Femur (tissue), 1 donor: ENCODE measurements around the gene TXK.
A peak's percentile ranks its signal among the peaks of the same experiment; 100 is the strongest.

Experiments
- DNase-seq: peaks from one replicate; pipeline ENCODE4 v3.0.0-alpha.2; 2017

Gene TXK

DNA sequence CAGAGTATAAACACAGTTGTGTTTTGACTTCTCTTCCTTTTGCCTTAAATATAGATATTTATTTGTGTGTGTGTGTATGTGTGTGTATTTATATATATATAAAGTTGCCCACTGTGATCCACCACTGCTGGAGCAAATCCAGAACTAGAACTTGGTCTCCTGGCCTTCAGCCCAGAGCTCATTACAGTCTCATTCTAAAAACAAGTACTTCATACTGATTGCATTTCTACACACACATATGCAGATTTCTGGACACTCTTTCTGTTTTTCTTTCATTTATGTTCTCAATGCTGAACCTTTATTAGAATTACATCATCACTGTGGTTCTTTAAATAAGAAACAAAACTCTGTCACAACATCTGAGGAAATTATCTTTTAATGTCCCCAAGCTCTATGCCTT is 381 bp downstream of the TXK start:
- DNase-seq = no peak

DNA sequence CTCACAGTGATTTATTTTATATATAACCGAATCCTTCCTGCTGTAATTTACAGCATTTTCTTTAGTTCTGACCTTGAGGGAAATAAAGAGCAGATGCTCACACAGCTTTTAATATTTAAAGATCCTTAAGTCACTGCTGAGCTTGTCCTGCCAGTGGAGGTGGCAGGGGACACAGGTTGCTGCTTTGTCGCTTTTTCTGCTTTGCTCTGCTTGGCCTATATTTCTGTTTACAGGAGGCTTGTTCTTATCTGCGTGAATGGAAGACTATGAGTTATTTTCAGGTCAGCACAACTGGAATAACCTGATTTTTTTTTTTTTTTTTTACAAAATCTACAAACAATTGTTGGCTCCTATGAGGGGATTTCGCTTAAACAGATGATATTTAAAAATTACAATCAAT is 2.3 kb downstream of the TXK start:
- no peak for DNase-seq

DNA sequence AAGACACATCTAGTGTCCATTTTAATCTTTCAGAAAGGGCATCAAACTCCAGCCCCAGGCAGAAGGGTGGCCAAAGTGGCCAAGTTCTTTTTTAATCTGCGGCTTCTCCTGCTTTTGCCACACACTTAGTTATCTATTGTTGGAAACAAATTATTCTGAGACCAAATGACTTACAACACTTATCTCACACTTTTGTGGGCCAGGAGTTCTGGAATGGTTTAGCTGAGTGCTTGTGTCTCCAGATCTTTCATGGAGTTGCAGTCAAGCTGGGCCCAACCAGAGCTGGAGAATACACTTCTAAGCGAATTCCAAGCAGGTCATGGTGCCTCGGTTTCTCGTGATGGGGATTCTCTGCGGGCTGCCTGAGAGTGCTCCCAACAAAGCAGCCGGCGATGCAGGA is 4.0 kb downstream of the TXK start:
- DNase-seq = no peak

DNA sequence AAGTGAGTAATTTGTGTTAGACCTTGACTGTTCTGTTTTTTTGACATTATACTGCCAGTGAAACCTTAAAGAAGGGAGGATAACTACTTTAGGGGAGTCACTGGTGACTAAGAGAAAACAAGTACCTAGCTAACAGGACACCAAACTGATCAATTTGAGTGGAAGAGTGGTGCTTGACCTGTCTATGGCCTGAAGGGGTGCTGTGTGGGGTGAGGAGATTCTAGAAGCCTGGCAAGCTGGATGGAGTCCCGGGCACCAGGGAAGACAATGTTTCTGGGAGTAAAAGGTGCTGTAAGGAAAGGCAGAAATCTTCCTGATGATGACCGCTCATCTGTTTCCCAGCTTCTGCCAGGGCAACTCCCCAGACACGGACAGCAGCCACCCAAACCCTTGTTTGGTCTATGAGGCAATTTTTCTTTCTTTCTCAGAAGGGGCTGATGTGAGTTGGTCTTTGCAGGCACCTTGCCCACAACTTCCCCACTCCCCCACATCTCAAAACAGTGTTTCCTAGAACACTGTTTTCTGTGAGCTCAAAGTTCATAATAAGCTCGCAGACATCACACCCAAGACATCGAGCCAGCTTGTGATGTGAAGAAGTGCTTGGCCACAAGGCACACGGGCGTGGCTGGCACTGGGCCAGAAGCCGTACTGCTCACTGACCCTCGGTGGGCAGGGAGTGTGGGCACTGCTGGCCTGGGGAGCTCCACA is 4.6 kb downstream of the TXK start:
- no peak for DNase-seq

DNA sequence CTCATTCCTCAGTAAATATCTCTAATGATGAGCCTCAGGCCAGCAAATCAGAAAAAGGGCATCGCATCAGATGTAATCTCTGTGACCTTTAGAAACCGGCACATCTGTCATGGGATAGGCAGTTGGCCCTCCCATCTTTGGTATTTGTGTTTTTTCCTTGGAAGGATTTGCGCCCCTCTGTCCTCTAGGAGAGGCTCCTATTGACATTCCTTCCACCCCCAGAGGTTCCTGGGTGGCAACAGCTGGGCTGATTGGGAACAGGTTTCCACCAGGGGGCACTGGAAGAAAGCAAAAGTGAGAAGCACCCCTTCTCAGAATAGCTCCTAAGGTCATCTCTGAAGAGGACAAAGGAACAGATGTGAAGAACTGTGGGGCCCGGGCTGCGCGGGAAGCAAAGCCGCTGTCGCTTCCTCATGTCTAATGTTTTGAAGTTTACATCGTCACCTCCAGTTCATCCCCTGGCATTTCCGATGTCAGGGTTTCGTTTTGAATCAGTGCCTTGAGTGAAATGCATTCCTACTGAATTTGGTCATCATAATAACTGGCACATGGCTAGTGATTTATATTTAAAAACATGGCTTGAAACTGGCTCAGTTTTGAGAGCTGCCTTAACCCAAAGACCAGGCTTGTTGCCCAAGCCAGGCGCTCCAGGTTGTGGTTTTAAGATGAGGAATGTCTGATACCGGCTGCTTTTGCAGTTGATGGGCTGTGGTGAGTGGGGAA is 6.2 kb downstream of the TXK start:
- peak; percentile 66 for DNase-seq

DNA sequence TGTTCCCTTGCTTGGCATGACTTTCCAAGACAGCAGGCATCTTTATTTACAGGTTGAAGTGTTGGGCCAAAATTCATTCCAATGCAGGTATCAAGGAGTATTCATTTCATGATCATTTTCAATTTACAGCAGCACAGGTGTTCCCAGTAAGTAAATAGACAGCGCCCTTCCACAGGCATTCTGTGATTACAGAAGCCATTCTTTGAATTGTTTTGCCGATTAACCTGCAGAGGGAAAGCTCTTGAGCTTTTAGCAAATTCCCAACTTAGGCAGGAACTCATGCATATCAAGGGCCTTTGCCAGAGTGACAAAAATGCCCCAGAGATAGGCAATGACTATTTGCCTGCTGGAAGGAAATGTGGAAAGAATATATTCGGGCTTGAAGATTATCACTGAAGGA is 6.8 kb downstream of the TXK start:
- no peak for DNase-seq

DNA sequence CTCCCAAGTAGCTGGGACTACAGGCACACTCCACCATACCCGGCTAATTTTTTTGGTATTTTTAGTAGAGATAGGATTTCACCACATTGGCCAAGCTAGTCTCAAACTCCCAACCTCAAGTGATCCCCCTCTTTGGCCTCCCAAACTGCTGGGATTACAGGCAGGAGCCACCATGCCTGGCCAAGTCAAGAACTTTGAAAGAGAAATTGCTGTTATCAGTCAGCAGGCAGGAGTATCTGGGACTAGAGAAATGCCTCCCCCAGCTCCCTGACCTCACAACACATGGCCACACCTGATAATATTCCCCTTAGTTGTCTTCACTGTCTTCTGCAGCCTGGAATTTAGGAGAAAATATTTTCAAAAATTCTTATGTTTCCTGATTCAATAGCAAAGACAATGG is 7.4 kb downstream of the TXK start:
- no peak for DNase-seq

DNA sequence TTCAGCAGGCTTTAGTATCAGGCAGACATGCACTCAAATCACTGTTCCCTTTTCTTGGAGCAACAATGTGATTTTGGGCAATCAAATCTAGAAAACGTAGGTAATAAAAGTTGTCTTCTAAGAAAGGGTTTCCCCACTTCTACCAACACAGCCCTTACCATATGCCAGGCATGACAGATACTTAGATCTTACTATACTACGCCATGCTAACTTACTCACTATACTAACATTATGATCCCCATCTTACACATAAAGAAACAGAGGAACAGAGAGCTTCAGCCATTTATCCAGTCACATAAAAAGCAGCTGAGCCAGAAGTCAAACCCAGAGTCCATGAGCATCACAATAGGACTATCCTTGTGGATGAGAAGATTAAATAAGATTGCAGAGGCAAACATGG is 9.2 kb downstream of the TXK start:
- DNase-seq = no peak

DNA sequence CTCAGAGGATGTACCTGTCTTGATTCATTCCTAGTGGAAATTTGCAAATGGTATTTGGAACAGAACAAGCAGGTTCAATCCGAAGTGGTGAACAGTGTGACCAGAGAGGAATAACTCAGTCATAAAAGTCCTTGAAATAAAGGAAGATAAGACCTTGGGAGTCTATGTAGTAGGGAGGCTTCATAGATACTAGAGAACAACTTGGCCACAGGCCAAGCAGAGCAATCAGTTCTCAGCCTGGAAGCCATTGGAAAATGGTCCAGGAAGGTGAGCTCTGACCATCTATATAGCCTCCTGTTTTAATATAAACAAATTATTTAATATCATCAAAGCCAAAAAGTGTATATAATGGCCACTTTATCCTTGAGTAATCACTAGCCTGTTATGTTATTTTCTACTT is 11.3 kb downstream of the TXK start:
- no peak for DNase-seq

DNA sequence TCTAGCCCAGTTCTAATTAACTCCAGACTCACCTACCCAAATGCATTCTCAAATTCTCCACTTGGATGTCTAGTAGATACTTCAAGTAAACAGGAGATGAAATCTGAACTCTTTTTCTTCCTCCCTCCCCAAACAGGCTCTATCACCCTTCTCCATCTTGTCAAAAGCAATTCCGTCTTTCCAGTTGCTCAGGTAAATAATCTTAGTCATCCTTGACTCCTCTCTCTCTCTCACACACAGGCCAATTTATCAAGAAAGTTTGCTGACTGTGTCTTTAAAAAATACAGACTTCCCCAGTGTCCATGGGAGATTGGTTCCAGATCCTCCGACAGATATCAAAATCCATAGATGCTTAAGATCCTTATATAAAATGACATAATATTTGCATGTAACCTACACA is 12.9 kb downstream of the TXK start:
- no peak for DNase-seq

DNA sequence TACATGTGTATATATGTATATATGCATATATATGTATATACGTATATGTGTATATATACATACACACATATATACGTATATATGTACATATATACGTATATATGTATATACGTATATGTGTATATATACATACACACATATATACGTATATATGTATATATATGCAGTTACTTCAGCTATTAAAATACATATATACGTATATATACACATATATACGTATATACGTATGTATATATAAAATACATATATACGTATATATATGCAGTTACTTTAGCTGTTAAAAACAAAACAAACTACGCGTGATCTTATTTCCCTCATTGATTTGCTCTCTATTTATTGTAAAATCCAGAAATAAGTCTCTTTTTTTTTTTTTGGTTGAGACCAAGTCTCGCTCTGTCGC is 13.9 kb downstream of the TXK start:
- no peak for DNase-seq

DNA sequence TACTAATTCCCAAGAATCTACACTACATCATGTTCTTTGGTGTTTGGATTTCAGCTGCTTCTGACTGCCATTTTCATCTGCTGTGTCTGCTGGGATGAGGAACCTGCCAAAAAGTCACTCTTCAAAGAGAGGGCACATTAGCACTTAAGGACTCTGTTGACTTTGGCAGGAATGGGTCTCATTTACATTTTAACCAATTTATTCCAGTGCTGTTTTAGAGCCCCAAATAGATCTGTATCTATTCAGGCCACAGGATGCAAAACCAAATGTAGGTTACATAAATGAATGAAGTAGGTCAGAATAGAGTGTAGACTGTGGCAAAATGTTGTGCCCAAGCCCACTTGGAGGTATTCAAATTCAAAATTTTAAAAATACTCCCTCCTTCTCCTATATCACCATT is 14.4 kb downstream of the TXK start:
- no peak for DNase-seq

DNA sequence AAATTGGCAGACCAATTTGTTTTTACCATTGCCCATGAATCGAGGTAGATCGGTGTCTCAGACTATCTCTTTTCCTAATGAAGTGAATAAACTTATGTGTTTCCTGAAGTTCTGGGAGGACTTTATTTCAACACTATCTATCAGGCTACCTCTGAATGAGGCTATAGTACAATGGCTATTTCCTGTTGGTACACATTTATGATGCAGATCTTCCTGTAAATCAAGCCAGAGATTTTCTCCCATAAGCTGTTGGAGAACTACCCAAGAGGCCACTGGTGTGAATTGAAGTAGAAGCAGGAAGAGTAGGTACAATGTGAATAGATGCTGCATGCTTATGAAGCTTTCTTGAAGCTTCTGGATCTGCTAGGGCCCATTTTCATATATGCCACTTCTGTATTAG is 16.0 kb downstream of the TXK start:
- DNase-seq = no peak

DNA sequence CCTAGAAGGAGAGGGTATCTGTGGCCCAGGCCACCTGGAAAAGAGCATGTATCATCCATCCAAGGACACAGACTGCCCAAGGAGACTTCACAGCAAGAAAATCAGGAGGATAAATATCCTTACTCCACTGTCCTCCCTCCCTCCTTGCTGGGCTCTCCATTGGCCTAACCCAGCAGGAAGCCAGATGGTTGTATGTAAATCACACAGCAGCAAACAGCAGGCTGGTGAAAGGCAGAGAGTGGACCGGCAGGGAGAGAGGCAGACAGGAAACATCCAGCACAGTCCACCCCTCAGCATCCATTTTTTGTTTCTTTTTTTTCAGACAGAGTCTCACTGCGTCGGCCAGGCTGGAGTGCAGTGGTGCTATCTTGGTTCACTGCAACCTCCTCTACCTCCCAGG is 17.5 kb downstream of the TXK start:
- DNase-seq = no peak

DNA sequence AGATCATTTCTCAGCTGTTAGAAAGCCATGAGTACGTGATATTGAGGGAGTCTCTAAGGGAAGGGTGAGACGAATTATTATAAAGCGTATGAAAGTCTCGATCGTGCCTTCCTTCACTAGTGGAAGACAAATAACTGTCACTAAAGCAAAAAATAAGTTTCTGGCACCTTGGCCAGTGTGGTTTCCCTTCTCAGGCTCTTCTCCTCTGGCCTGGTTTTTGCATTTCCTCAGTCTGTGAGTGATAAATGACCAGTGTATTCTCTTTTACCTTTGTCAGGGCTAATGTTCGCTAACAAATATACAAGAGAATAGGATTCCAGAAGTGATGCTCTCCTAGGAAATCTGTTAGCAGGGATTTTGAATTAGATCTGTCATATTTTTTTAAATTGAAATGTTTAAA is 19.6 kb downstream of the TXK start:
- no peak for DNase-seq

DNA sequence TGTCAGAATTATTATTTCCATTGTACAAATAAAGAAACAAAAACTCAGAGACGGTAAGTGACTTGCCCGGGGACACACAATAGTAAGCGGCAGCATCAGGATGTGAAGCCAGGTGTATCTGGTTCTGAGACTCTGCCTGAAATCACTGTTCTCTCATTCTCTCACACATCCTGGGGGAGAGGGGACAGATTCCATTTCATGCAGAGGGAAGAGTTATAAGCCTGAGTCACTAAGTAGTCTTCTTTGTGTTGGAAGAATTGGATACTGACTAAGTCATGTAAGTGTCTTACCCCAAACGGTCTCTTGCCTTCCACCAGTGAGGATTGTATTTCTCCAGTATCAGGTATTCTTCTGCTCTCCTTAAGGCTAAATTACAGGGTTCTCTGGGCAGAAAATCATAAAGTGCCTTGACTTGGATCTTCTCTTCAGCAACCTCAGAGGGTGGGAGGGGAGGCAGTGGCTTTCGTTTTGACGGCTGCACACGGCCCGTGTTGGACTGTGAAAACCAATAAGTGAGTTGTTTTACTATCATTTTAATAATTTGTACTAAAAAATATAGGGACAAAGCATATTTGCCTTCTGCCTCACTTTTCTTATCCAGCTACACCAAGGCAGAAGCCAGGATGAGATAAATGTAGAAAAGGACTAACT is 21.9 kb downstream of the TXK start:
- DNase-seq = no peak

DNA sequence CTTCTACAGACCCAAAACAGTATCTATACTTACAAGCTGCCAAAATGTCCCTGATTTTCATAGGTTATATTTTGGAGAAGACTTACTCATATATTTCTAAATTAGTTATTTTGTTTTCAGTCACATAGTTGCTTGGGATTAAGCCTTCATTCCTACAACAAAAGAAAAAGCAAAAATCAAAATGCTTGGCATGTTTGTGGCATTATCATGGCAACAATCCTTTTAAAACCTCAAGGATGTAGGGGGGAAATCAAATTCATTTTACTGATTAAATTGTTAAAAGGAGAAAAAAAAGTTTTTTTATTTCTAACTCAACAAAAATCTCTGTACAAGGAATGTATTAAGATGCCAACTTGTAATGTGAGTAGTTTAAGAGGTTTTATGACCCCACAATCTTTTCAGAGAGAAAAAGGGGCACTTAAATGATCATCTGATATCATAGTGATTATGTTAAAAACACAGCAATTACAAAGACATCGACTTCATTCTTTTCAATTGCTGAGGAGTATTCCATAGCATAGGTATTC is 23.5 kb downstream of the TXK start:
- no peak for DNase-seq

DNA sequence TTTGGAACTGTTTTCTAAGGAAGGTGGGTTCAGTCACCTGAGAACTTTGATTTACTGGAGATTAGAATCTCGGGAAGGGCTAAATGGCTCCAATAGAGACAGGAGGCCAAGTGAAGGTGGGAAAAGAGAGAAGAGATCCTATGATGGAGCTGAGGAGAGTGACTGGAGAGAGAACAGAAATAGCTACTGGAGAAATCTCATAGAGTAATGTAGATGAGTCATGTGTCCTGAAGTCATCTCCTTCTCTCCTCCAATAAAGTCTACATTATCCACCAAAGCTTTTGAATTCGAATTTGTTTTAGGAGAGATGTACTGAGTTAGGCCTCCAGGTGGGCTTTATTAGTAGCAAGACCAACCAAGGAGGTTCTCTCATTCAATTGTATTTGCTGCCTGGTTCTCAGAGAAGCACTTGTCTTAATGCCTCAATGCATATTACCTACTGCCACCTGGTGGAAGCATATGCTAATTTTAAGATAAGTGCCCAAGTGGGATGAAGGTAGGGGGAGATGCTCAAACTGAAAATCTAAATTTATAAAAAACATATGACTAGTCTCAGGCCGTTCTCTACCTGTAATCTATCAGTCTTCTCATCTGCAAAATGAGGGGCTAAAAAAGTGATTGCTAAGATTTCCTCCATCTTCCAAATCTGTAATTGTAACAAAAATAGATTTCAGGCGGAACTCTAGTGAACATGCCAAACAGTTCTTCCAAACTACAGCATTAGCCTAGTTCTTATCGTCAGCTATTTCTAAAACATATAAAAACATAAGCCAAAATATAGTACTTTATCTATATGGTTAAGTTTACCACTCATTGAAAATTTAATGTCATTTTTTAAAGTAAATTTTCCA is 24.4 kb downstream of the TXK start:
- no peak for DNase-seq

DNA sequence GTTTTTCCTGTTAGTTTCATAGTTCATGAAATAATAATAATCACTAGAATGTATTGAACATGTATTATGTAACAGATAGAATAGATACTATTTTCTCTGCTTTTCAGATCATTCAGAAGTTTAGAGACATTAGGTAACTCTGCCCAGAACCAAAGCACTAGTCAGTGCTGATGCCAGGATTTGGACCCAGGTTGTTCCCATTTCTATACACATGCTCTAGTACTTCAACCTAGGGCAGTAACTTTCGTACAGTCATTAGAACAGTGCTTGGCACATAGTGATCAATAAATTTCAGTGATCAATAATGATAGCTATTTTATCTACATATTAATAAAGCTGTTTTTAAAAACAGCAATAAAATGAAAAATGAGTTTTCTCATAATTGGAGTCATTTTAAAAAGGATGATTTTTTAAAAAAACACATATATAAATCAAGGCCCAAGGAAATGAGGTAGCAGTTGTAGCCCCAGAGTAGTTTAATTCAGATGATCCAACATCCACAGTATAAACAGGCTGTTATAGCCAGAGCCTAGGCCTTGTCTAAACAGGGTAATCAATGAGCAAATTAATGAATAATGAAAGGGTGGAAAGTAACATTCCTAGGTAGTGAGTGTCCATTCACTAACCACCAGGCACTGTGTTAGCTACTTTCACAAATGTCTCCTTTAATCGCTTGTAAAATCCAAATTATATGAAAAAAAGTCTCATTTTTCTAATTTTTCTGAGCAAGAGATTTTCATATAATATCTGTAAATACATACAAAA is 25.6 kb downstream of the TXK start:
- no peak for DNase-seq

DNA sequence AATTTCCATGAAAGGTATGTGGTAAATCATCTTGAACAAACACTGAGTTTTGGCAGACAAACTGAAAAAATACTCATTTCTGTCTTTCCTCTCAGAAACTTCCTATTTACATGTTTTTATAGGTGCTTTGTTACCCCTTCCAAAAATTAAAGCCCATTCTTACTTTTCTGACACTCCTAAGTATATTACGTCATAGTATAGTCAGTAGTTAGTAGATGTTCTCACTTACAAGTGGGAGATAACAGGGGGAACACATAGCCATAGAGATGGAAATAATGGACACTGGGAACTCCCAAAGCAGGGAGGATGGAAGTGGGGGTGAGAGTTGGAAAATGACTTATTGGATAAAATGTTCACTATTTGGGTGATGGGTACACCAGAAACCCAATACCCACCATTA is 28.8 kb downstream of the TXK start:
- DNase-seq = no peak

DNA sequence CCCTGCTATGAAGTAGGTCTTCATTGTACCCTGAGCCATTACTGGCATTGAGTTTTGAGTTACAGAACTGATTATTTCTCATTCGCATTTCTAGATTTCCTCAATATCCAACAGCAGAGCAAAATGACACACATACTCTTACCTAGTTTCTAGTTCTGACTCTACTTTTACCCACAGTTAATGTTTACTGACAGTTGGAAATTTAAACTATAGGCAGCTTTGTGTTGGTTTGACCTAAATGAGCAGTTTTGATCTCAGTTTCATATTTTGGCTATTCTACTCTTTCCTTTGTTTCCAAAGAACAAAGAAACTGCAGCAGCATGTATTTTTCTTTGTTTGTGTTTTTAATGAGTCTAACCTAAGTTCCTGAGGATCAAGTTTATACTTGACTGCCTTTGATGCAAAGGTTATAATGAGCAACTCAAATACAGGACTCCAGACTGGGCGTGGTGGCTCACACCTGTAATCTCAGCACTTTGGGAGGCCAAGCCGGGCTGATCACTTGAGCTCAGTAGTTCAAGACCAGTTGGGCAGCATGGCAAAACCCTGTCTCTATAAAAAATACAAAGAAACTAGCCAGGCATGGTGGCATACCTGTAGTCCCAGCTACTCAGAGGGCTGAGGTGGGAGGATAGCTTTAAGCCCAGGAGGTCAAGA is 30.4 kb downstream of the TXK start:
- DNase-seq = no peak

DNA sequence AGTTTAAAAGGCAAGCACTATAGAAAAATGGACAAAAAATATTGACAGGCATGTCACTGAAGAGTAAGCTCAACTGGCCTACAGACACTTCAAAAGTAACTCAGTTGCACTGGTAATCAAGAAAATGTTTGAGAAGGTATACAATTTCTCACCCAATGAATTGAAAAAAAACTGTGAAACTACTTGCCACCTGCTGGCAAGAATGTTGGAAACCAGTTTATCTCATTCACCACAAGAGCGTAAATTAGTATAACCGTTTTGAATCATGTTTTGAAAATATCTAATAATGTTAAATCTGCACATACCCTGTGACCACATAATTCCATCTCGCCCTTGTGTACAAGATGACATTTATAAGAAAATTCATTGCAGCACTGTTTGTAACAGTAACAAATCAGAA is 31.7 kb downstream of the TXK start:
- no peak for DNase-seq
